Measurements from ENCODE around the gene IRF1.

GRCh38 chr5:132487841-132488555 is 2.6 kb downstream of the IRF1 start:
- TF ChIP-seq CTCF (IDR thresholded peaks at IDR 0.05) (no peak), POLR2AphosphoS5 (IDR thresholded peaks at IDR 0.05) (no peak), POLR2A (IDR thresholded peaks at IDR 0.05; ENCODE audit: low read depth) (no peak), EP300 (IDR thresholded peaks at IDR 0.05) (no peak)
